NT2/D1 (cell line): ENCODE measurements around the gene XYLT1.

ENCODE experiments used
- SUZ12 ChIP-seq: IDR thresholded peaks from 2 replicates; pipeline ENCODE4 v1.6.1; 2011; ENCODE audit not compliant: insufficient read length, insufficient read depth; ENCODE audit errors: extremely low read depth
- YY1 ChIP-seq: IDR thresholded peaks from 2 replicates; pipeline ENCODE4 v1.6.1; 2011; ENCODE audit not compliant: insufficient read length, insufficient read depth
- ZNF274 ChIP-seq: IDR thresholded peaks from 2 replicates; pipeline ENCODE4 v1.6.1; 2011; ENCODE audit warnings: mild to moderate bottlenecking, low read depth, low read length

DNA sequence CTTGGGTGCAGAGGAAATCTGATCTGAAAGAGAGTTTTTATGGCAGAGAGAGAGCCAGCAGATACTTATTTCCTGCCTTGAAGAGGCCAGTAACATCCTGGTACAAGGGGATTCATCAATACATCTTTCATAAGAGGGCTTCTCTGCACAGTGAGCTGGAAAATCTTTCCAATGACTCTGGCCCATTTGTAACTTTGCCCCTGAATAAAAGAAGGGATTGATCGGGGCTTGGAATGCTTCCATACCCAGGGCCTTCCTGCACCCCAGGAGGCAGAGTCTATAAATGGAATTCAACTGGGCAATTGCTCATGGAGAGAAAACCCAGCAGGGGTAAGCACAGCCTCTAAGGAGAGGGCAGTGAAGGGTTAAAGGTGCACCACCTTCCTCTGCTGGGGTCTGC lies 163.3 kb downstream of the XYLT1 start:
- TF ChIP-seq YY1 (no peak), ZNF274 (no peak), SUZ12 (no peak)
